Right lobe of liver (tissue), 4 donors: ENCODE measurements around the gene LMTK2.

Source experiments
- CTCF ChIP-seq, 4 donors: fragments of 200-600 bp in 3 of 4; fragments of 450-650 bp in 1 of 4; IDR thresholded peaks; one replicate each; pipeline versions ENCODE4 v1.5.1 to v1.8.0; 2016 to 2022; ENCODE audit warnings: antibody characterized with exemption in 4 of 4, mild to moderate bottlenecking in 2 of 4
- POLR2A ChIP-seq: fragments of 450-650 bp; IDR thresholded peaks from one replicate; pipeline ENCODE4 v1.6.1; 2017; ENCODE audit warnings: antibody characterized with exemption, mild to moderate bottlenecking
- donor health status: DM: no; HTN: no; CAD: no.
- donor health status: DM: no; HTN: no; CAD: no.
- donor health status: DM: no; HTN: yes; CAD: no.

- no peak for TF ChIP-seq CTCF (IDR thresholded peaks at IDR 0.05)
- no peak for TF ChIP-seq POLR2A
Observed at GRCh38 chr7:98090116-98090515, 16.5 kb upstream of the LMTK2 start.
